ENCODE results near the gene ACYP2.

The ACYP2 gene

GRCh38 chr2:54139210-54139609 lies 23.8 kb downstream of the ACYP2 start:
- no peak for DNase-seq
- H3K27me3 ChIP-seq (replicated peaks; ENCODE audit: control insufficient read depth, insufficient read depth, low read length, poor library complexity, severe bottlenecking), result no peaks in the 10 kb centered on the region
- no peak overlapping the region for H3K4me3 ChIP-seq (ENCODE audit: insufficient read depth, low read depth, low read length, poor library complexity, severe bottlenecking)
- no peaks in the 10 kb centered on the region for H3K4me1 ChIP-seq (ENCODE audit: control insufficient read depth, insufficient read depth, low read length, poor library complexity, severe bottlenecking)
- no peak overlapping the region for H3K27ac ChIP-seq (ENCODE audit: insufficient read depth, low read length, poor library complexity, severe bottlenecking)
- no peaks in the 10 kb centered on the region for H3K9me3 ChIP-seq (ENCODE audit: control insufficient read depth, low read length)
- H3K36me3 ChIP-seq (ENCODE audit: control insufficient read depth, insufficient read depth, low read length), result no peaks in the 10 kb centered on the region

- H3K4me1 ChIP-seq (ENCODE audit: control insufficient read depth, insufficient read depth, low read length, poor library complexity, severe bottlenecking), result no peaks in the 10 kb centered on the region
- H3K36me3 ChIP-seq (ENCODE audit: control insufficient read depth, insufficient read depth, low read length), result no peaks in the 10 kb centered on the region
- H3K27me3 ChIP-seq (replicated peaks; ENCODE audit: control insufficient read depth, insufficient read depth, low read length, poor library complexity, severe bottlenecking), result no peaks in the 10 kb centered on the region
- no peaks in the 10 kb centered on the region for H3K9me3 ChIP-seq (ENCODE audit: control insufficient read depth, low read length)
- no peak overlapping the region for H3K4me3 ChIP-seq (ENCODE audit: insufficient read depth, low read depth, low read length, poor library complexity, severe bottlenecking)
- no peak overlapping the region for H3K27ac ChIP-seq (ENCODE audit: insufficient read depth, low read length, poor library complexity, severe bottlenecking)
- no peak for DNase-seq
These were observed 28.4 kb downstream of the ACYP2 start for GRCh38 chr2:54143780-54144179.

- Histone ChIP-seq H3K4me3 (ENCODE audit: insufficient read depth, low read depth, low read length, poor library complexity, severe bottlenecking) (no peak overlapping the region), H3K27me3 (replicated peaks; ENCODE audit: control insufficient read depth, insufficient read depth, low read length, poor library complexity, severe bottlenecking) (no peaks in the 10 kb centered on the region), H3K9me3 (ENCODE audit: control insufficient read depth, low read length) (no peaks in the 10 kb centered on the region), H3K36me3 (ENCODE audit: control insufficient read depth, insufficient read depth, low read length) (no peaks in the 10 kb centered on the region), H3K4me1 (ENCODE audit: control insufficient read depth, insufficient read depth, low read length, poor library complexity, severe bottlenecking) (no peaks in the 10 kb centered on the region), H3K27ac (ENCODE audit: insufficient read depth, low read length, poor library complexity, severe bottlenecking) (no peak overlapping the region)
- DNase-seq, result no peak
These were observed 33.0 kb downstream of the ACYP2 start for GRCh38 chr2:54148391-54148790.

GRCh38 chr2:54149638-54150441 lies 34.4 kb downstream of the ACYP2 start:
- no peak for DNase-seq
- Histone ChIP-seq H3K36me3 (ENCODE audit: control insufficient read depth, insufficient read depth, low read length) (peaks cover 3% of the 10 kb centered on the region), H3K4me3 (ENCODE audit: insufficient read depth, low read depth, low read length, poor library complexity, severe bottlenecking) (no peak overlapping the region), H3K9me3 (ENCODE audit: control insufficient read depth, low read length) (no peaks in the 10 kb centered on the region), H3K27me3 (replicated peaks; ENCODE audit: control insufficient read depth, insufficient read depth, low read length, poor library complexity, severe bottlenecking) (no peaks in the 10 kb centered on the region), H3K4me1 (ENCODE audit: control insufficient read depth, insufficient read depth, low read length, poor library complexity, severe bottlenecking) (no peaks in the 10 kb centered on the region), H3K27ac (ENCODE audit: insufficient read depth, low read length, poor library complexity, severe bottlenecking) (no peak overlapping the region)

GRCh38 chr2:54158311-54158710 lies 42.9 kb downstream of the ACYP2 start:
- Histone ChIP-seq H3K27me3 (replicated peaks; ENCODE audit: control insufficient read depth, insufficient read depth, low read length, poor library complexity, severe bottlenecking) (no peaks in the 10 kb centered on the region), H3K36me3 (ENCODE audit: control insufficient read depth, insufficient read depth, low read length) (peaks cover 3% of the 10 kb centered on the region), H3K4me1 (ENCODE audit: control insufficient read depth, insufficient read depth, low read length, poor library complexity, severe bottlenecking) (no peaks in the 10 kb centered on the region), H3K9me3 (ENCODE audit: control insufficient read depth, low read length) (no peaks in the 10 kb centered on the region), H3K4me3 (ENCODE audit: insufficient read depth, low read depth, low read length, poor library complexity, severe bottlenecking) (no peak overlapping the region), H3K27ac (ENCODE audit: insufficient read depth, low read length, poor library complexity, severe bottlenecking) (no peak overlapping the region)
- no peak for DNase-seq

- H3K4me1 ChIP-seq (ENCODE audit: control insufficient read depth, insufficient read depth, low read length, poor library complexity, severe bottlenecking), result no peaks in the 10 kb centered on the region
- H3K9me3 ChIP-seq (ENCODE audit: control insufficient read depth, low read length), result no peaks in the 10 kb centered on the region
- no peaks in the 10 kb centered on the region for H3K36me3 ChIP-seq (ENCODE audit: control insufficient read depth, insufficient read depth, low read length)
- H3K27me3 ChIP-seq (replicated peaks; ENCODE audit: control insufficient read depth, insufficient read depth, low read length, poor library complexity, severe bottlenecking), result no peaks in the 10 kb centered on the region
- H3K4me3 ChIP-seq (ENCODE audit: insufficient read depth, low read depth, low read length, poor library complexity, severe bottlenecking), result no peak overlapping the region
- no peak for DNase-seq
- H3K27ac ChIP-seq (ENCODE audit: insufficient read depth, low read length, poor library complexity, severe bottlenecking), result no peak overlapping the region
These were observed 46.4 kb downstream of the ACYP2 start for GRCh38 chr2:54161660-54162424.

- Histone ChIP-seq H3K27me3 (replicated peaks; ENCODE audit: control insufficient read depth, insufficient read depth, low read length, poor library complexity, severe bottlenecking) (no peaks in the 10 kb centered on the region), H3K4me3 (ENCODE audit: insufficient read depth, low read depth, low read length, poor library complexity, severe bottlenecking) (no peak overlapping the region), H3K36me3 (ENCODE audit: control insufficient read depth, insufficient read depth, low read length) (no peaks in the 10 kb centered on the region), H3K4me1 (ENCODE audit: control insufficient read depth, insufficient read depth, low read length, poor library complexity, severe bottlenecking) (no peaks in the 10 kb centered on the region), H3K9me3 (ENCODE audit: control insufficient read depth, low read length) (no peaks in the 10 kb centered on the region), H3K27ac (ENCODE audit: insufficient read depth, low read length, poor library complexity, severe bottlenecking) (no peak overlapping the region)
- no peak for DNase-seq
These were observed 48.7 kb downstream of the ACYP2 start for GRCh38 chr2:54164106-54164505.

- no peaks in the 10 kb centered on the region for H3K36me3 ChIP-seq (ENCODE audit: control insufficient read depth, insufficient read depth, low read length)
- H3K4me3 ChIP-seq (ENCODE audit: insufficient read depth, low read depth, low read length, poor library complexity, severe bottlenecking), result no peak overlapping the region
- no peaks in the 10 kb centered on the region for H3K27me3 ChIP-seq (replicated peaks; ENCODE audit: control insufficient read depth, insufficient read depth, low read length, poor library complexity, severe bottlenecking)
- no peaks in the 10 kb centered on the region for H3K9me3 ChIP-seq (ENCODE audit: control insufficient read depth, low read length)
- no peak overlapping the region for H3K27ac ChIP-seq (ENCODE audit: insufficient read depth, low read length, poor library complexity, severe bottlenecking)
- no peaks in the 10 kb centered on the region for H3K4me1 ChIP-seq (ENCODE audit: control insufficient read depth, insufficient read depth, low read length, poor library complexity, severe bottlenecking)
- no peak for DNase-seq
These were observed 50.8 kb downstream of the ACYP2 start for GRCh38 chr2:54166121-54166773.

GRCh38 chr2:54176577-54176976 lies 61.2 kb downstream of the ACYP2 start:
- no peaks in the 10 kb centered on the region for H3K4me1 ChIP-seq (ENCODE audit: control insufficient read depth, insufficient read depth, low read length, poor library complexity, severe bottlenecking)
- no peak overlapping the region for H3K4me3 ChIP-seq (ENCODE audit: insufficient read depth, low read depth, low read length, poor library complexity, severe bottlenecking)
- no peak overlapping the region for H3K27ac ChIP-seq (ENCODE audit: insufficient read depth, low read length, poor library complexity, severe bottlenecking)
- H3K27me3 ChIP-seq (replicated peaks; ENCODE audit: control insufficient read depth, insufficient read depth, low read length, poor library complexity, severe bottlenecking), result no peaks in the 10 kb centered on the region
- no peaks in the 10 kb centered on the region for H3K9me3 ChIP-seq (ENCODE audit: control insufficient read depth, low read length)
- no peak for DNase-seq
- H3K36me3 ChIP-seq (ENCODE audit: control insufficient read depth, insufficient read depth, low read length), result no peaks in the 10 kb centered on the region

GRCh38 chr2:54183281-54183680 lies 67.9 kb downstream of the ACYP2 start:
- no peaks in the 10 kb centered on the region for H3K36me3 ChIP-seq (ENCODE audit: control insufficient read depth, insufficient read depth, low read length)
- H3K4me3 ChIP-seq (ENCODE audit: insufficient read depth, low read depth, low read length, poor library complexity, severe bottlenecking), result no peak overlapping the region
- H3K27ac ChIP-seq (ENCODE audit: insufficient read depth, low read length, poor library complexity, severe bottlenecking), result no peak overlapping the region

More at GRCh38 chr2:54183281-54183680, 67.9 kb downstream of the ACYP2 start:
- H3K4me1 ChIP-seq (ENCODE audit: control insufficient read depth, insufficient read depth, low read length, poor library complexity, severe bottlenecking), result no peaks in the 10 kb centered on the region
- no peak for DNase-seq
- H3K27me3 ChIP-seq (replicated peaks; ENCODE audit: control insufficient read depth, insufficient read depth, low read length, poor library complexity, severe bottlenecking), result no peaks in the 10 kb centered on the region
- no peaks in the 10 kb centered on the region for H3K9me3 ChIP-seq (ENCODE audit: control insufficient read depth, low read length)
